HG03135 (cell line): ENCODE measurements around the gene MPIG6B.
A peak's percentile ranks its signal among the peaks of the same experiment; 100 is the strongest.

Experiments used
- ATAC-seq: cut with Tn5 transposase; IDR thresholded peaks from one replicate; pipeline ENCODE4 v1.9.1; 2021; ENCODE audit warnings: mild to moderate bottlenecking, moderate library complexity; ENCODE audit not compliant: unreplicated experiment

The MPIG6B gene

GRCh38 chr6:31736768-31737314, 13.7 kb downstream of the MPIG6B start:
- no peak for ATAC-seq

DNA sequence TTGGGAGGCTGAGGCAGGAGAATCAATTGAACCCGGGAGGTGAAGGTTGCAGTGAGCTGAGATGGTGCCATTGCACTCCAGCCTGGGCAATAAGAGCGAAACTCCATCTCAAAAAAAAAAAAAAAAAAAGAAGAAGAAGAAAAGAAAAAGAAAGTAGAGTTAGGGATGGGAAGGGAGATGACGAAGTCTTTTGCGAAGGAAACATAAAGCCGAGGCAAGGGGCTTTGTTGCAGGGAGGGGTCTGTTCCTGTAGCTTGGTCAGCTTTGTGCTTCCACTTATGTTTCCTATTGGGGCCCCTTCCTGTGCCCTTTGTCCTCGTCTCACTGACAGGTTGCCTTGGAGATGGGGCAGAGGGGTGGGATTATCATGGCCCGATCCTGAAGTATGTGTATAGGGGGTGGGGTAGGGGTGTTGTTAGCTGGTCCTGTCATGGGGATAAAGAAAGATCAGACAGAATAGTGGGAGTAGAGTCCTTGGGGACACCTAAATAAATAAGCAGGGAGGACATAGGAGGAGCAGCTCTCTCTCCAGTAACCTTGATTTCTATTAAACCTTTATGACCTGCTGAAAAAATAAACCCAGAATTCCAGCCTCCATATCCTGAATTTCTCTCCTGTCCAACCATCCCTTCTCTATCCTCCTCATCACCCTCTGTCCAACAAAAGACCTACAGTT, 14.3 kb downstream of the MPIG6B start:
- ATAC-seq = no peak

GRCh38 chr6:31737991-31738979, 15.1 kb downstream of the MPIG6B start:
- ATAC-seq = no peak

- peak; percentile 69 for ATAC-seq
These were observed 16.6 kb downstream of the MPIG6B start, which contains the start of gene MSH5 for GRCh38 chr6:31739639-31740396. MSH5 (plus strand) TSS chr6:31740005; CDS start chr6:31740467, 462 bp downstream.

DNA sequence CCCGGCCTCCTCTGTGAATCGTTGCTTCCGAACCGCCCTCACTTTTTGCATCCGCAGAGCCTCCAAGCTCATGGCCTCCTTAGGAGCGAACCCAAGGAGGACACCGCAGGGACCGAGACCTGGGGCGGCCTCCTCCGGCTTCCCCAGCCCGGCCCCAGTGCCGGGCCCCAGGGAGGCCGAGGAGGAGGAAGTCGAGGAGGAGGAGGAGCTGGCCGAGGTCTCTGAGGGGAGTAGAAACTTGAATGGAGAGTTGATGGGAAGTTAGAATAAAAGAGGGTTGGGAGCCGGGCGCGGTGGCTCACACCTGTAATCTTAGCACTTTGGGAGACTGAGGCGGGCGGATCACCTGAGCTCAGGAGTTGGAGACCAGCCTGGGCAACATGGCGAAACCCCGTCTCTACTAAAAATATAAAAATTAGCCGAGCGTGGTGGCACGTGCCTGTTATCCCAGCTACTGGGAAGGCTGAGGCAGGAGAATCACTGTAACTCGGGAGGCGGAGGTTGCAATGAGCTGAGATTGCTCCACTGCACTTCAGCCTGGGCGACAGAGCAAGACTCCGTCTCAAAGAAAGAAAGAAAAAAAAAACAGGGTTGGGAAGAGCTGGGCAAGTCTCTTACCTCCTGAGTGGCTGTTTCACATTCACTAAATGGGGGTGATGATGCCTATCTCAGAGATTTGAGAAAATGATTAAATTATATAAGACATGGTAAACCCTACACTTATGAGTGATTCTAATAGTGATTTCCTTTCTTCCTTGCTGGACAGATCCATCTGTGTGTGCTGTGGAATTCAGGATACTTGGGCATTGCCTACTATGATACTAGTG, 17.4 kb downstream of the MPIG6B start:
- no peak for ATAC-seq

- ATAC-seq = no peak
These were observed 18.6 kb downstream of the MPIG6B start for GRCh38 chr6:31741815-31742214.

- no peak for ATAC-seq
These were observed 19.7 kb downstream of the MPIG6B start for GRCh38 chr6:31742894-31743293.

GRCh38 chr6:31744422-31744821, 21.2 kb downstream of the MPIG6B start:
- ATAC-seq = no peak

DNA sequence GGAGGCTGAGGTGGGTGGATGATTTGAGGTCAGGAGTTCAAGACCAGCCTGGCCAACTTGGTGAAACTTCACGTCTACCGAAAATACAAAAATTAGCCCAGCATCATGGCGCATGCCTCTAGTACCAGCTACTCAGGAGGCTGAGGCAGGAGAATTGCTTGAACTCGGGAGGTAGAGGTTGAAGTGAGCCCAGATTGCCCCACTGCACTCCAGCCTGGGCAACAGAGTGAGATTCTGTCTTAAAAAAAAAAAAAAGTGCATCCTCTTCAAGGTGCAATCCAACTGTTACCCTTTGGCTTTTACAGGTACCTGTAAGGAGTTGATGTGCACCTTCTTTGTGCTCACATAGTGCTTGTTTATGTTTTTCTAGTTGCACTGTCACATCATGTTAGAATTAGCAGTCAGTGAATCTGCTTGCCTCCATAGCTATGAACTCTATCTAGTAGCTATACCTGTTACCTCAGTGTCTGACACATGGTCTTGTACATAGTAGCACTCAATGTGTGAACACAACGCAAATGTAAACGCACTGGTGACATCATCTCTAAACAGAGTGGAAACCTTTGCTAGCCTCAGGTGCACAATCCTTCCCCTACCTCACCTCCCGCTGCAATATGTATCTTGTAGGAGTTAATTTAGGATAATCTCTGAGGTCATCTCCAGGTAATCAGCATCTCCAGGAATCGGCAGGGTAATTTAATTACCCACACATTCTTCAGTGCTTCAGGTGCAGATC, 26.3 kb downstream of the MPIG6B start:
- ATAC-seq = no peak

GRCh38 chr6:31750411-31751022, 27.3 kb downstream of the MPIG6B start:
- ATAC-seq = no peak

GRCh38 chr6:31752739-31753319, 29.7 kb downstream of the MPIG6B start:
- no peak for ATAC-seq

- ATAC-seq = no peak
These were observed 35.1 kb downstream of the MPIG6B start for GRCh38 chr6:31758281-31758680.

DNA sequence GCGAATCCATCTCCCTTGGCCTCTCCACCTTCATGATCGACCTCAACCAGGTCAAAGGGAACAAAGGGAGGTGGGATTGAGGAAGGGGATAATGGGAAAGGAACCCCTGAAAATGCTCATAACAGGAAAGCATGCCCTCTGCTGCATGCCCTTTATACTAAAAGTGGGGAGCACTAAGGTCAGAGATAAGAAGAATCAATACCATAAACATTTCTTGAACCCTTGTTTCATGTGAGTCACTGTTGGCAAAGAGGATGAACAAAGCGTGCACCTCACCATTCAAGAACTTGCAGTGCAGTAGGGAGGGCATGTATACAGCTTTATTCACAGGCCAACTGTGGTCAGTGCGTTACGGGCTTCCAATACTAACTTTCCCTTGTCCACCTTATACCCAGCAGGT, 37.6 kb downstream of the MPIG6B start:
- no peak for ATAC-seq

GRCh38 chr6:31761343-31761742, 38.2 kb downstream of the MPIG6B start:
- no peak for ATAC-seq

DNA sequence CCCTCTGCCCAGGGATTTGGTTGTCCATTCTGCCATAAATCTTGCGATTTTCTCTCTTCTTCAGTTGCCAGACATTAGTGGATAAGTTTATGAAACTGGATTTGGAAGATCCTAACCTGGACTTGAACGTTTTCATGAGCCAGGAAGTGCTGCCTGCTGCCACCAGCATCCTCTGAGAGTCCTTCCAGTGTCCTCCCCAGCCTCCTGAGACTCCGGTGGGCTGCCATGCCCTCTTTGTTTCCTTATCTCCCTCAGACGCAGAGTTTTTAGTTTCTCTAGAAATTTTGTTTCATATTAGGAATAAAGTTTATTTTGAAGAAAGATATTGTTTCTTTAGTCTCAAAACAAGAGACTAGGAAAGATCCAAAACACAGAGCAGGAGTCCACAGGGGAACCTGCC, 39.2 kb downstream of the MPIG6B start, which contains the start of gene SAPCD1:
TSS of gene SAPCD1 (plus strand) at position 301 of the 400 bp plus-strand sequence. CDS start 399 bp downstream, outside the sequence.
- ATAC-seq = no peak

GRCh38 chr6:31762878-31763618, 39.9 kb downstream of the MPIG6B start:
- ATAC-seq = no peak

- ATAC-seq = no peak
These were observed 40.4 kb downstream of the MPIG6B start for GRCh38 chr6:31763619-31763940.

- ATAC-seq = no peak
These were observed 41.0 kb downstream of the MPIG6B start for GRCh38 chr6:31764198-31764597.
